Measurements from ENCODE around the gene NRTN. TPM values are rescaled to one million over a fixed set of nuclear protein-coding genes. Genes with fewer than 3 reads are reported as not detected.

NRTN gene, protein sequence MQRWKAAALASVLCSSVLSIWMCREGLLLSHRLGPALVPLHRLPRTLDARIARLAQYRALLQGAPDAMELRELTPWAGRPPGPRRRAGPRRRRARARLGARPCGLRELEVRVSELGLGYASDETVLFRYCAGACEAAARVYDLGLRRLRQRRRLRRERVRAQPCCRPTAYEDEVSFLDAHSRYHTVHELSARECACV
- total RNA-seq = 0.65 and 1.2 TPM in 2 replicates

DNA sequence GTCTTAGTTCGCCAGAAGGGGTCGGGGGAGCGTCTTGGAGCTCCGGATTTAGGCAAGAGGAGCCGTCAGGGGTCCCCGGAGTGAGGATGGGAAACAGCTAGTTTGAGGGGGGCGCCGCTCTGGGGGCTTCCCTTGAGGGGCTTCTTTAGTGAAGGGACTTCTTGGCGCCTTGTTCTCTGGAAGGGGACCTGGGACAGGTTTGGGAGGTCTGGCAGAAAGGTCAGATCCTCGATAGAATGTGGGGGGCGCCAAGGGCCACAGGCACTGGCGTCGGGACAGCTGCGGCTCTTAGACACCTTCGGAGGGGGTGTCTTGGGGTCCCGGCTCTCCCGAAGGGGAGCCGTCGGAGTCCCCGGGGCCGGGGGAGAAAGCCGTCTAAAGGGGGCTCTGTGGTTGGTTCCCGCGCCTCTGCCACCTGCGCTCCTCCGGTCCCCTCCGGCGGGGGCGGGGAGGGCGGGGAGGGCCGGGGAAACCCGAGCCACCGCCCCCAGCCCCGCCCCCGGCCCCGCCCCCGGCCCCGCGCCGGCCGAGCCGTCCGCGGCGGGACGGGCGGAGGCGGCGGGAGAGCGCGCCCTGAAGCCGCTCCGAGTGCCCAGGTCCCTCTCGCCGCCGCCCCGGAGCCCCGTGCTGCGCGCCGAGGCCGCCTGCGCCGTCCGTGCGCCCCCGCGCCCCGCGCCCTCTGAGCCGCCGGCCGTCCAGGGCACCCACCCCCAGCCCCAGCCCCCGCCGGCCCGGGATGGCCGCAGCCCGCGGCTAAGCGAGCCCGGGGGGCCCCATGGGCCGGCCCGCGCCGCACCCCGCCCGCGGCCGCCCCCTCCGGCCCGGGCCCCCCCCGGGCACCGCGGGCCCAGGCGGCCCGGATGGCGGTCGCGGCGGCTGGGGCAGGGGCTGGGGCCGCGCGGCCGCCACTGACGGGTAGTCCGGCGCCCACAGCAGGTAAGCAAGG lies at the start of gene NRTN:
TSS of gene NRTN (plus strand) at position 552 of the 946 bp plus-strand sequence. CDS start 19,099 bp downstream, outside the sequence.

DNA sequence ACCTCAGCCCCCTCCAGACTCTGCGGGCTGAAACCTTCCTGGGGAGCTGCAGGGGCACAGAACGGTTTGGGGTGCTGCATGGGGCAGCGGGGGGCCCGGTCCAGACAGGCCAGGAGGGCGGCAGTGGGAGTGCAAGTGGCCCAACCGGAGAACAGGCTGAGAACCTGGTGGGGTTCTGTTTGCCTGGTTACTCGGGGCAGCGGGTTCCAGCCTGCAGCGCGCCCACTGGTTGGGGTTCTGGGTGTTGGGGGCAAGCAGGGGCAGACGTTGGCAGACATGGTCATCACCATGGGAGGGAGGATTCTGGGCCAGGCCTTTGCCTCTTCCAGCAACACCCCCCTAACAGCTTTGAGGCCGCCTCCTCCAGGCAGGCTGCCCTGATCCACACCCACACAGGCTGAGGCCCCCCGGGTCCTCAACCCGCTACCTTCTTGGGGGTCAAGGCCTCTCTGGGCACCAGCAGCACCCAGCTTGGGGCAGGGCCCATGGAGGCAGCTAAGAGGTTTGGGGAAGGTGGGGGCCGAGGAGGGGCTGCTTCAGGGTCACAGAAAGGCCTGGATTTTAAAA lies 20.2 kb upstream of the NRTN start, which contains the start of gene PRR22:
TSS of gene PRR22 (minus strand) at position 166 of the 567 bp plus-strand sequence. CDS start at position 80, 86 bp downstream.

DNA sequence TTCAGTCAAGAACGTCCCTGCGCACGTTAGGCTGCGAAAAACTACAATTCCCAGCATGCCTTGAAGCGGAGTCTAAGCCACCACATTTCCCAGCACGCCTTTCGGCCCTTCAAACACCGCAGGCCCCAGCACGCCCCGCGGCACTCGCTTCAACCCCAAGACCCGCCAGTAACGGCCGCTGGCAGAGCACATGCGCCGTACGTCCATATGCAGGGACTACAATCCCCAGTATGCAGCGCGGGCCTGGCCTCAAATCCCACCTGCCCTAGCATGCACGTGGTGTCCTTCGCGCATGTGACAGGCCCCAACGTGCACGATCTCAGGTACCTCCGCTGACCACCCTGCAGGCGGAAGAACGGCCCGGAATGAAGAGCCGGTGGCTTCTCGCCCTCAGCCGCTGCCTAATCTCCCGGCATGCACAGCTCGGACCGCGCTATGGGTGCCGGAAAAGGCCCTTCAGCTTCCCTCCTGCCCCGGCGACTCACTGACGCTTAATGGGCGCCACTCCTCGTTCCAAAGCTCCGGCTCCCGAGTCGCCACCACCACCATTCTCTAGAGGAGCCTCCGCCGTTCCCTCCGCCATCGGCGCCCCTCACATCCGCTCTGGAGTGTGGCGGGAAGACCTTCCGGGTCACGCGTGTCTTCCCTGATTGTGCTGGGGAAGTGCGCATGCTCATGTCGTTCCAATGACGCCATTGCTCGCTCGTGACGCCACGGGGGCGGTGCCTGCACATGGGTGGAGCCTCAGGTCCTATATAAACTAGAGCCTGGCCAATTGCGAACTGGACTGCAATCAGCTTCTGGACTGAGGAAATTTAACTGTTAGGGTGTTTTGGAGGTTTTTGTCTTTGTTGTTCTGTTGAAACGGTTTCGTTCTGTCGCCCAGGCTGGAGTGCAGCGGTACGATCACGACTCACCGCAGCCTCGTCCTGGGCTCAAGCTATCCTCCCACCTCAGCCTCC lies 14.0 kb upstream of the NRTN start, which contains the start of gene DUS3L:
TSS of gene DUS3L (minus strand) at position 605 of the 962 bp plus-strand sequence. CDS start at position 583, 22 bp downstream.

DNA sequence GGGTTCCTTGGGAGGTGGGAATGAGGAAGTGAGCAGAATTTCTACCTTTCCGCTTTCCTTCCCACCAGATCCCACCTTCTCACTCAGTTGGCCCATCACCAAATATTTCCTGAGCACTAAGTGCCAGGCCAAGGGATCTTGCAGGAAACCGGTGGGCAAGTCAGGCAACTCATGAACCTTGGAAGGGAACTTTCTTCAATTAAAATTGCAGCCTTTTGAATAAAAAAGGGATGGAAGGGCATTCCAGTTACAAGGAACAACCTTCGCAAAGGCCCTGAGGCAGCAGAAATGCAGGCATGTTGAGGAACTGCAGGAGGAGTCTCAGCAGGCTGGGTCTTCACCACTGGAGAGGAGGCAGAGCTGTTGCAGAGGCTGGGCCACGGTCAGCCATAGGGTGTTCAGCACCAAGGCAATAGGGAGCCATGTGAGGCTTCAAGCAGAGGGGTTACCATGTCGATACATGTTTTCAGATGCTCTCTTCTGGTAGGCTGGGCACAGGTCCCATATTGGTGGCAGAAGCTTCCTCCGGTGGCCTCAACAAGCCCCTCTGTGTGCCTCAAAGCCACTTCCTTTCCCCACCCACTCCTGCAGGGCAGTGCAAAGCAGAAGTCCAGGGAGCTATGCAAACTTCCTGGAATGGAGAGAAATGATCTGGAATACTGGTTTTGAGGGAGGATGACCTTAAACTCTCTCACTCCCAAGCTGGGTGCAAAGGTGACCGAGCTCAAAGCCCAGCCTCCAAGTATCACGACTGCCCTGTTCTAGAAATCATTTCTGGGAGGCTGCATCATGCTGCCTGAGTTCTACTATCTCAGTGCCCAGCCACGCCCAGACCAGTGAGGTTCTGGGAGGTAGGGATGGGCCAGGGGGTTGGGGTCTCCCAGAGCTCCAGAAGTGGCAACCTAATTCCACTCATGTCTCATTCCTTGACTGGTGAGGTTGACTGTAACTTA lies 34.5 kb downstream of the NRTN start, which contains the start of gene FUT6:
TSS of gene FUT6 (minus strand) at position 638 of the 953 bp plus-strand sequence. CDS start 7,135 bp downstream, outside the sequence.

DNA sequence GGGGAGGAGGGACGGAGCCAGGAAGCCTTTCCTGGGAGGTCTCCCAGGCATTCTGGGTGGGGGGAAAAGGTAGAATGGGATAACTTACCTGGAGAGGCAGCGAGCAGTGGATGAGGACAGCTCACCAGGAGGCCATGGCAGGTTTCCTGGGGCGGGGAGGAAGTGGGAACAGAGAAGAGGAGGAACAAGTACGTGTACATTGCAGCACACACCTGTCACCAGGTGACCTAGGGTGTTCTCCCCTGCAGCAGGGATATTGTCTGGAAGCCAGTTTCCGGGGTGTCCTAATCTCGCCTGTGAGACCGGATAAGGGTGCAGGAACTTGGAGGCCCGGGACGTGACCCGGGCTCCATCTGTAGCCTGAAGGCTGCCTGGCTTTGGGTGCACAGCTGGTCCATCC lies 46.4 kb downstream of the NRTN start, which contains the start of gene FUT3:
TSS of gene FUT3 (minus strand) at position 148 of the 400 bp plus-strand sequence.

Other genes starting within 250 kb of the NRTN start
- gene TINCR, start 237.1 kb upstream of the NRTN start, total RNA-seq = 6.2 and 14.1 TPM in 2 replicates
- 20.3 and 36.9 TPM in 2 replicates for gene SAFB2, start 182.3 kb upstream of the NRTN start, total RNA-seq
- gene SAFB, start 182.0 kb upstream of the NRTN start, total RNA-seq = 31.7 and 61.6 TPM in 2 replicates
- 33.0 and 38.8 TPM in 2 replicates for gene MICOS13, start 124.6 kb upstream of the NRTN start, total RNA-seq
- 13.0 and 20.8 TPM in 2 replicates for gene HSD11B1L, start 124.0 kb upstream of the NRTN start, total RNA-seq
- gene RPL36, start 114.8 kb upstream of the NRTN start, total RNA-seq = 225 and 320 TPM in 2 replicates
- gene LONP1, start 84.9 kb upstream of the NRTN start, total RNA-seq = 46.7 and 73.9 TPM in 2 replicates
- gene CATSPERD, start 84.4 kb upstream of the NRTN start, total RNA-seq = under 0.01 TPM in 1 of 2 replicates, not detected in the other
- gene PRR22, start 20.3 kb upstream of the NRTN start, total RNA-seq = 0.79 TPM in 1 of 2 replicates, not detected in the other
- gene DUS3L, start 13.9 kb upstream of the NRTN start, total RNA-seq = 17.7 and 31.7 TPM in 2 replicates
- under 0.01 TPM in 1 of 2 replicates, not detected in the other for gene FUT6, start 34.6 kb downstream of the NRTN start, total RNA-seq
- not detected in 2 replicates for gene FUT3, start 46.4 kb downstream of the NRTN start, total RNA-seq
- not detected in 2 replicates for gene FUT5, start 65.5 kb downstream of the NRTN start, total RNA-seq
- gene NDUFA11, start 98.7 kb downstream of the NRTN start, total RNA-seq = 266 and 387 TPM in 2 replicates
- gene VMAC, start 99.8 kb downstream of the NRTN start, total RNA-seq = 14.9 and 15.5 TPM in 2 replicates
- 155 and 543 TPM in 2 replicates for gene CAPS, start 109.2 kb downstream of the NRTN start, total RNA-seq
- gene RANBP3, start 173.1 kb downstream of the NRTN start, total RNA-seq = 56.9 and 69.3 TPM in 2 replicates